ENCODE measurements around the gene KCNN3. TPM values are rescaled to one million over a fixed set of nuclear protein-coding genes. Genes with fewer than 3 reads are reported as not detected.

KCNN3 gene
- total RNA-seq, 1 experiment from 2014 or later, result 0.26 TPM

DNA sequence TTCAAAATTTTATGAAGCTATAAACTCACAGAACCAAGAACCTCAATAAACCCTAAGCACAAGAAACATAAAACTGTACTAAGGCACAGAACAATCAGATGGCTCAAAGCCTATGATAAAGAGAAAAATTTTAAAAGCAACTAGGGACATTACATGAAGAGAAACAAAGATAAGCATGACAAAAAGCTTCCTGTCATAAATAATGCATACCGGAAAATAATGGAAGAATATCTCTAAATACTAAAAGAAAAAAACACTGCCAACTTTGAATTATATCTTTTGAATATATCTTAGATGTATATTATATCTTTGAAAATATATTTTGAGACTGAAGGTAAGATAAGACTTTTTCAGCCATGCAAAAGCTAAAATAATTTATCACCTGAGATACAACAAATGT is 21.4 kb upstream of the KCNN3 start:
- Histone ChIP-seq H3K36me3 (ENCODE audit: low read depth, low read length) (no peaks in the 10 kb centered on the region), H3K9me2 (replicated peaks; ENCODE audit: low read length) (no peaks in the 10 kb centered on the region), H3K79me2 (ENCODE audit: low read length) (no peaks in the 10 kb centered on the region), H3K9ac (ENCODE audit: low read length) (no peak overlapping the region), H3K4me3 (ENCODE audit: low read length) (no peak overlapping the region), H3K27me3 (ENCODE audit: low read length) (peaks cover 14% of the 10 kb centered on the region; the same call in 1 of the 2 replicates), H3K27ac (ENCODE audit: low read length) (no peak overlapping the region), H4K20me1 (ENCODE audit: low read length) (no peaks in the 10 kb centered on the region), H2AFZ (ENCODE audit: low read length) (no peak overlapping the region), H3F3A (ENCODE audit: low read length, unreplicated experiment) (no peaks in the 10 kb centered on the region), H3K9me3 (ENCODE audit: low read length) (no peaks in the 10 kb centered on the region), H3K4me1 (ENCODE audit: insufficient read depth, low read length) (no peaks in the 10 kb centered on the region), H3K4me2 (ENCODE audit: low read length) (no peak overlapping the region)
- intact Hi-C loops (cut with micrococcal nuclease), result no loop called here
- no peak for ATAC-seq
- POLR2A ChIA-PET (ENCODE audit: unreplicated experiment), result no interaction called here
- TF ChIP-seq EZH2phosphoT487 (IDR thresholded peaks at IDR 0.05; ENCODE audit: borderline replicate concordance, low read length) (no peak), EZH2 (IDR thresholded peaks at IDR 0.05; ENCODE audit: low read length, unreplicated experiment) (no peak)
- TF ChIP-seq, protein P1, sequence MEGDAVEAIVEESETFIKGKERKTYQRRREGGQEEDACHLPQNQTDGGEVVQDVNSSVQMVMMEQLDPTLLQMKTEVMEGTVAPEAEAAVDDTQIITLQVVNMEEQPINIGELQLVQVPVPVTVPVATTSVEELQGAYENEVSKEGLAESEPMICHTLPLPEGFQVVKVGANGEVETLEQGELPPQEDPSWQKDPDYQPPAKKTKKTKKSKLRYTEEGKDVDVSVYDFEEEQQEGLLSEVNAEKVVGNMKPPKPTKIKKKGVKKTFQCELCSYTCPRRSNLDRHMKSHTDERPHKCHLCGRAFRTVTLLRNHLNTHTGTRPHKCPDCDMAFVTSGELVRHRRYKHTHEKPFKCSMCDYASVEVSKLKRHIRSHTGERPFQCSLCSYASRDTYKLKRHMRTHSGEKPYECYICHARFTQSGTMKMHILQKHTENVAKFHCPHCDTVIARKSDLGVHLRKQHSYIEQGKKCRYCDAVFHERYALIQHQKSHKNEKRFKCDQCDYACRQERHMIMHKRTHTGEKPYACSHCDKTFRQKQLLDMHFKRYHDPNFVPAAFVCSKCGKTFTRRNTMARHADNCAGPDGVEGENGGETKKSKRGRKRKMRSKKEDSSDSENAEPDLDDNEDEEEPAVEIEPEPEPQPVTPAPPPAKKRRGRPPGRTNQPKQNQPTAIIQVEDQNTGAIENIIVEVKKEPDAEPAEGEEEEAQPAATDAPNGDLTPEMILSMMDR (conservative IDR thresholded peaks at IDR 0.05; ENCODE audit: low read depth, low read length), result no peak
- CTCF ChIA-PET, result no interaction called here
- no TSS peak for BruUV-seq (replicated peaks)
- DNase-seq, result no peak

DNA sequence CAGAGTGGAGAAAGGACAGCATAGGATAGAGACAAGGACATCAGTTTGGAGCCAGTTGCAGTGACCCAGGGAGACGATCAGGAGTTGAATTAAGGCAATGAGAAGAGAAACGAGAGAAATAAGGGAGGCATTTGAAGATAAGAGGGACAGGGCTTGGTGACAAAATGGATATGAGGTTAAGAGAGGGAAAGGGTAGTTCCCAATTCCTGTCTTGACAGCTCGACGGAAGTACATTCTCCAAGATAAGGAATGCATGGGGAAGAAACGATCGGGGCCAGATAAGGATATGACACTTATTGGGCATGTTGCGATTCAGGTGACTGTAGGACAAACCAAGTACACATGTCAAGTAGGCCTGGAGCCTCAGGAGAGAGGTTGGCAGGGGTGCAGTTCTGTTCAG is 18.7 kb upstream of the KCNN3 start:
- no peaks in the 10 kb centered on the region for H3F3A ChIP-seq (ENCODE audit: low read length, unreplicated experiment)
- no peaks in the 10 kb centered on the region for H4K20me1 ChIP-seq (ENCODE audit: low read length)
- POLR2A ChIA-PET (ENCODE audit: unreplicated experiment), result no interaction called here
- ATAC-seq, result no peak
- H3K4me3 ChIP-seq (ENCODE audit: low read length), result no peak overlapping the region
- no peak for DNase-seq
- no peaks in the 10 kb centered on the region for H3K4me1 ChIP-seq (ENCODE audit: insufficient read depth, low read length)
- BruUV-seq (replicated peaks), result no TSS peak
- H2AFZ ChIP-seq (ENCODE audit: low read length), result no peak overlapping the region
- peaks cover 14% of the 10 kb centered on the region; the same call in 1 of the 2 replicates for H3K27me3 ChIP-seq (ENCODE audit: low read length)
- CTCF ChIA-PET, result no interaction called here
- no peak overlapping the region for H3K4me2 ChIP-seq (ENCODE audit: low read length)
- H3K27ac ChIP-seq (ENCODE audit: low read length), result no peak overlapping the region
- H3K9me2 ChIP-seq (replicated peaks; ENCODE audit: low read length), result no peaks in the 10 kb centered on the region
- TF ChIP-seq EZH2phosphoT487 (IDR thresholded peaks at IDR 0.05; ENCODE audit: borderline replicate concordance, low read length) (no peak), EZH2 (IDR thresholded peaks at IDR 0.05; ENCODE audit: low read length, unreplicated experiment) (no peak)
- TF ChIP-seq, protein P1 (conservative IDR thresholded peaks at IDR 0.05; ENCODE audit: low read depth, low read length), result no peak
- no peaks in the 10 kb centered on the region for H3K36me3 ChIP-seq (ENCODE audit: low read depth, low read length)
- no peaks in the 10 kb centered on the region for H3K79me2 ChIP-seq (ENCODE audit: low read length)
- H3K9me3 ChIP-seq (ENCODE audit: low read length), result no peaks in the 10 kb centered on the region
- no peak overlapping the region for H3K9ac ChIP-seq (ENCODE audit: low read length)
- intact Hi-C loops (cut with micrococcal nuclease), result no loop called here

DNA sequence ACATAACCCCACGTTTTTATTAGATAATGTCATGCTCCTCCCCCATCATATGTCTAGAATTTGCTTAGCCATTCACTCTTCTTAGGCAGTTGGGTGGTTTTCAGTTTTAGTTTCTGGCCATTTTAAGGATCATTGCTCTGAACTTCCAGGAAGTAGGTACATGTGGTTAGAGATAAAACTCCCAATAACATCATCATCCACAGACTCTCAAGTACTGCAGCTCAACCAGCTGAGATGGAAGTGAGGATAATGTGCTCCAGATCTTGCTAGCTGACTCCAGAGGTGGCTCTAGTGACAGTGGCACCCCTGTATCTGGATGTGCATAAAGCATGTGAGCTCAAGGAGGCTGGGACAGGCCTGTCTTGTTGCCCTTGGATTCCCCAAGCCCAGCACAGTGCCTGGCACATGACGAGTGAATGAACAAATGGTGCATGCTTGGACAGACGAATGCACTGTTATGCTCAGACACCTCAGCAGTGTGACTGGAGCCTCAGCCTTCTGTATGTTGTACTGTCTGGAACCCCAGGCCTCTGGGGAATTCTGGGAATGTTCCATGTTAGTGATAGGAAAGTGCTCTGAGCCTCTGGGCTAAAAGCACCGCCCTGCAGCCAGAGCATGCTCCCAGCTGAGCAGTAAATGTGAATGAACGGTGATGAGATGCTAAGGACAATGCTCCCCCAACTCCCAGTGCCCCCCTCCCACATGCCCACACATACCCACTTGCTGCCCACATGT is 16.4 kb upstream of the KCNN3 start:
- ATAC-seq (no peak; the same call in 1 of the 2 replicates), DNase-seq (no peak)
- TF ChIP-seq EZH2 (IDR thresholded peaks at IDR 0.05; ENCODE audit: low read length, unreplicated experiment), result no peak
- Histone ChIP-seq H3K9me2 (replicated peaks; ENCODE audit: low read length) (no peaks in the 10 kb centered on the region), H3K4me3 (ENCODE audit: low read length) (no peak overlapping the region), H3K4me2 (ENCODE audit: low read length) (no peak overlapping the region), H4K20me1 (ENCODE audit: low read length) (no peaks in the 10 kb centered on the region), H3K36me3 (ENCODE audit: low read depth, low read length) (no peaks in the 10 kb centered on the region), H2AFZ (ENCODE audit: low read length) (no peak overlapping the region), H3K27me3 (ENCODE audit: low read length) (peaks cover 9% of the 10 kb centered on the region; the same call in 1 of the 2 replicates), H3K9me3 (ENCODE audit: low read length) (no peaks in the 10 kb centered on the region), H3K79me2 (ENCODE audit: low read length) (no peaks in the 10 kb centered on the region), H3K4me1 (ENCODE audit: insufficient read depth, low read length) (no peaks in the 10 kb centered on the region), H3K27ac (ENCODE audit: low read length) (no peak overlapping the region), H3K9ac (ENCODE audit: low read length) (no peak overlapping the region), H3F3A (ENCODE audit: low read length, unreplicated experiment) (no peaks in the 10 kb centered on the region)
- BruUV-seq (replicated peaks), result no TSS peak
- intact Hi-C loops (cut with micrococcal nuclease), result no loop called here
- ChIA-PET CTCF (no interaction called here), POLR2A (ENCODE audit: unreplicated experiment) (interaction anchor here (0.7 kb wide), 1 partner anchor 169 kb away, joined by 24 read pairs; no protein-coding TSS in a partner anchor)
